ENCODE data around the gene COL4A1.

The COL4A1 gene

DNA sequence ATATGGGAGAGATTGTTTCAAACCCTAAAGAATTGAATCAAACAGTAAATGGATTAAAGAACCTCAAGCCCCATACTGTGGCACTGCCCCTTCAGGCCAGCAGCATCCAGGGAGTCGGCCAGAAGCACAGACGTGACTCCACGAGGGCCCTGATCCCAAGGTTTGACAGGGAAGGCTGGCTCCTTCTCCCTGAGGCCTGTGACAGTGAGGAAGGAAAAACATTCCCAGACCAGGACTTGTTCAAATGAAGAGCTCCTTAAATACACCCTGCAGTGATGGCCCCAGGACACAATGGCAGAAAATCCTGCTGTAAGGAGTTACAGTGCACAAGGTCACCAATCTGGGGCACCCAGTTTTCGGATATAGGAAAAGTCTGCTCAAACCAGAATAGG is 91.0 kb downstream of the COL4A1 start:
- no peak for DNase-seq

DNA sequence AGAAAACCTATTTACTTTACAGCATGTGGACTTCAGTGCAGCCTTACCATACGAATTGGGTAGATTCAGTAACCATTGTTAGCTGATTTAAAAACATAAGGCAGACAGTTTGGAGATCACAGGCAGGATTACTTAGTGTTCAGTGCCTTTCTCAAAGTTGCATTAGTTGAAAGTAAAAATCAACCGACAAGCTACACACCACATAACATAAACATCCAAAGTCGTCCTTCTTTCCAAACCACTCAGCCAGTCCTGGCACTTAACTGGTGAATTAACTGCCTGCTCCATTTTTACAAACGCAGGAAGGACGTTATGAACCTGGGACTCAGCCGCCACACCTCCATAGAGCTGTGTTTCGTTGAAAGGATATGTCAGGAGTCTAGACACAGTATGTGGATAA is 91.4 kb downstream of the COL4A1 start:
- DNase-seq = no peak

DNA sequence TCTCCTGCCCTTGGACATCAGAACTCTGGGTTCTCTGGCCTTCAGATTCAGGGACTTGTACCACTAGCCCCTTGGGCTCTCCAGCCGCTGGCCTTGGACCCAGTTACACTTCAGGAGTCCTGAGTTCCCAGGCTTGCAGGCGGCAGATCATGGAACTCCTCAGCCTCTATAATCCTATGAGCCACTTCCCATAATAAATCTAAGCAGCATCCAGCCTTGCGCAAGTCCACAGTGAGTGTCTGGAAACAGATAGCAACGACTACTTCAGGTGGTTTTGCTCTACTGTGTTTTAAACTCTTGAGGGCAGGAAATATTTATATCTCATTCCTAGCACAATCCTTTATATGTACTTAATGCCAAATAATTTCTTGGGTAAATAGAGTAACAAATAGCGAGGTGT is 92.3 kb downstream of the COL4A1 start:
- no peak for DNase-seq

DNA sequence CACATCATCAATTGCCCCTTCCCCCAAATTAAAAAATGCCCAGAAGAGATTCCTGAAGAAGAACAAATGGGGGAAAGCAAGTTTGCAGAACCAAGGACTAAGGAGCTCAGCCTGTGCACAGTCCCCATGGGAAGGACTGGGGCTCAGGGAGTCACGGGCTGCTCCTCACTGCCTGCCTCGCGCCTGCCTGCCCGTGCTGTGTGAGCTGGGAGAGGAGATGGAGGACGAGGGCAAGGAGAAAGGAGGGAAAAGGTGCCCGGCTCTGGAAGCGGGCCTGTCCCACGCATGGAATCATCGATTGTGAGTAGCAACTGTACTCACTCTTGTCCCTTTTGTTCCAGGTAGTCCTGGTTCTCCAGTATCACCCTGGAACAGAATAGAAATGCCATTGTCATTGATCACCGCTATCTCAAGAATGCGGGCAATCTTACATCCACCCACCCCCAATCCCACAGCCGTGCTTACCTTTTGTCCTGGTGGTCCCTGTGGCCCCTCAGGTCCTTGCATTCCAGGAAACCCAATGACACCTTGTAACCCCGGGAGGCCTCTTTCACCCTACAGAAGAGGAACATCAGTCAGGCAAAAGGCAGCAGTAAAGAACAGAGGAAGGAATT is 93.4 kb downstream of the COL4A1 start:
- DNase-seq = no peak

DNA sequence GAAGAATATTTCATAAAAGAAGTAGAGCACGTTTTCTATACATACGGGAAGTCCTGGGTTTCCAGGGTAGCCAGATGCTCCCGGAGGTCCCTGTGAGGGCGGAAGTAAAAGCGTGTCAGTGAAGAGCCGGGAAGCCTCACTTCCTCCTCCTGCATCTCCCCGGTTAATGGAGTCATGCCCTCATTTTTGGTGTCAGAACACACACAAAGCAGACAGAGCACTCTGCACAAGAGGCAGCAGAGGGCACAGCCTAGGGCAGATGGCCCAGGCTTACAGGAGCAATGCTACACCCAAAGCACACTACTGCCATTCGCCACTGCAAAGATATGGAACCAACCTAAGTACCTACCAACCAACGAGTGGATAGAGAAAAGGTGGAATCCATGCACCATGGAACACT is 94.4 kb downstream of the COL4A1 start:
- no peak for DNase-seq

DNA sequence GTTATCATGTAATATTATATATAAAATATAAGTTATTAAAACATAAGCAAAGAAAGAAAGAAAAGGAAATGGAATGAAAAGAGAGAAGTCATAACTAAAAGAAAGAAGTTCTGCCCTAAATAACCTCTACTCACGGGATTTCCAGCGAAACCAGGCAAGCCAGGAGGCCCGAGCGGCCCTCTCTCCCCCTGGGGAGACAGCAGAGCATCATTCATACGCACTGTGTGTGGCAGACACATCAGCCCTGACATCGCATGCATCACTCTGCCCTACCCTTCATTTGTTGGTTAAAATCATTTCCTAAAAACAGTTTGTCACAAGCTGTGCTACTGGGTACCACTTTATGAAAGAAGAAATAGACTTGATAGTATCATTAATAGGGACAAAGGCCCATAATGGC is 95.2 kb downstream of the COL4A1 start:
- no peak for DNase-seq

DNA sequence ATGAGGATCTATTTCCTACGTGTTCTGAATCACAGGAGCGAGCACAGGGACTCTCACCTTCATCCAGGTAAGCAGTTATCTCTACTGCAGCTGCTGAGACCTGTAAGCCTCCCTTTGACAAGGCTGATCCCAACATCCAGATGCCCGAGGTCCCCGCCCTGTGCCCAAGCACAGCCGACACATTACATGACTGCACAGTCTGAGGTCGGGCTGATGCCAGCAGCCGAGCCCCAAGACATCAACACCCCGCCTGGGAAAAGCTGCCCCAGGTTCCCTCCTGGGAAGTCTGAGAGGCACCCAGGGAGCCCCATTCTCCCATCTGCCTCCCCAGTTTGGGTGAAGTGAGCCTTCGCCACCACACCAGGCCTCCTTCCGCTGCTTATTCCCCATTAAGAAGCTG is 95.9 kb downstream of the COL4A1 start:
- DNase-seq = no peak

DNA sequence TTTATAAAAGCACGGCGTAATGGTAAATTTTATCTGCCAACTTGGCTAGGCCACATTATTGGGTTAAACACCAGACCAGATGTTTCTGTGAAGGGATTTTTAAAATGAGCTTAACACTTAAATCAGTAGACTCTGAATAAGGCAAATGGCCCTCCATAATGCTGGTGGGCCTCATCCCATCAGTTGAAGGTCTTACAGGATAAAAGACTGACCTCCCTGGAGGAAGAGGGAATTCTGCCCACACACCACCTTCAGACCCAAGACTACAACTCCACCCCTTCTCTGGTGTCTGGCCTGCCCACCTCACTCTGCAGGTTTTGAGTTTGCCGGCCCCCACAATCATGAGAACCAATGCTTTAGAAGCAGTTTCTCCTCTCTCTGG is 96.4 kb downstream of the COL4A1 start:
- no peak for DNase-seq

DNA sequence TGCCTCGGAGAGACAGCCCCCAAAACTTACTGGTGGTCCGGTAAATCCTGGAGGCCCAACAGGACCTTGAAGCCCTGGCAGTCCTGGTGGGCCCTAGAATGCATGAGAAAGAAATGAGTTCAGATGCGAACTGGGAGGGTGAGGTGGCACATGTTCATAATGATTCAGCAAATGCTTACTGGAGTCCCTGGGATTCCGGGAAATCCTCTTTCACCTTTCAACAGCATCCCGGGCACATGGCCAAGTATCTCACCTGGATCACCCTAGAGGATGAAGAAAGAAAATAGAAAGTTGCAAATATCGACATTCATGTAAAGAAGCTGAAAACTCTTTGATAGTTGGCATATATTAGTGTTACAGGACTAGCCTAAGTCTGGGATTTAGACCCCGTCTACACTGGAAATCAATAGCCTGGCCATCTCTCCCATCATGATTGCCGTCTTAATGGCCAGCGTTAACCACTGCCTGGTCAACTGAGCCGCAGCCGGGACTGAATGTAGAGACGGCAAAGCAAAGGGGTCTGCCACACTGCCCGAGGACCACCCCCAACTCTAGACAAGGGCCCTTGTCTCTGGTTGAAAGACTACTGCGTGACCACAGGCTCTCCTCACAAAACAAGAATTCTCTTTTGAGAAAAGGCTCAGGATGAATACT is 96.9 kb downstream of the COL4A1 start:
- DNase-seq = no peak

DNA sequence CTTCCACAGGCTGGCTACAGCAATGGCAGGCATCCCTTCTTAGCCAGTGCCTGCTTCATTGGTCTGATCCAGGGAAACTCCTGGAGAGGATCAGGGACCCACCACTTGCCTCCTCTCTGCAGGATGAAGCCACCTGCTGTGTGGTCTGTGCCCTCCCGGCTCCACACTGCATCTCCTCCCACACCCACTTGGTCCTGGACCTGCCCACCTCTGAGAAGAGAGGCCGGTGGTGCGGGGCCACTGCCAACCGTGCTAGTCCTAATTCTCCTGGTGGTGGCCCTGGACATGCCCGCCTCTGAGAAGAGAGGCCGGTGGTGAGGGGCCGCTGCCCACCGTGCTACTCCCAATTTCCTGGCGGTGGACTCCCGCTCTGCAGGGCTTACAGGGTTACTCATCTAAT is 98.8 kb downstream of the COL4A1 start:
- DNase-seq = no peak

DNA sequence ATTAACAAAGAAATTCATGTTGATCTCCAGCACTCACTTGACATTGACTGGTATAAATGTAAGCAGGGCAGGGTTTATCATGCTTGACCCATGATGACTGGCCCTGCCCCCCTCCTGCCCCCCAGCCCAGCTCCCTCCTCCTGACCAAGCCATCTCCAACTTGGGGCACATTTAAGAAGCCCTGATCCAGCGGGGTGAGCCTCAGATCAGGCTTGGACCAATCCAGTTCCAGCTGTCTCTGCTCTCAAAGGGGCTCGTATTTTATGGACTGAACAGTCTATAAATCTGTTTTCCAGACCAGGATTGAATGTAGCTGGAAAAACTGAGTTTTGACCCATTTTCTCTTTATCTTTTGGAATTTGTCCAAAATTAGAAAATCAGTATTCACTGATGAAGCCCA is 100.0 kb downstream of the COL4A1 start:
- DNase-seq = no peak

DNA sequence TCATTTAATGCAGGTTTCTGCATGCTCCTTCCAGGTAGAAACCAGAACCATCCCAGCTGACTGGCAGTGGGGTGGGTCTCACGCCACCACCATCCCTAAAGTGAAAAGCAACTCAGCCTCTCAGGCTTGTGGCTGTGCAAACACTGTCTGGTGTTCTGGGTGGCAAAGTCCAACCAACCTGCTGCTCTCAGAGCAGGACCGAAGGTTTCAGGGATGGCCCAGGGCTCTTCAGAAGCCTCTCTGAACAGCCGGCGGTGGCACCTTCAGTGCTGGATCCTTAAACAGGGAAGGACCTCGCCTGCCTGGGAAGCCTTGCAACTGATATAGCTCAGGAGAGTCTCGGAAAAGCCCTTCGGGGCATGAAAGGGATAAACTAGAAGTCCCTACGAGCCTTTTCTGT is 100.8 kb downstream of the COL4A1 start:
- DNase-seq = no peak

DNA sequence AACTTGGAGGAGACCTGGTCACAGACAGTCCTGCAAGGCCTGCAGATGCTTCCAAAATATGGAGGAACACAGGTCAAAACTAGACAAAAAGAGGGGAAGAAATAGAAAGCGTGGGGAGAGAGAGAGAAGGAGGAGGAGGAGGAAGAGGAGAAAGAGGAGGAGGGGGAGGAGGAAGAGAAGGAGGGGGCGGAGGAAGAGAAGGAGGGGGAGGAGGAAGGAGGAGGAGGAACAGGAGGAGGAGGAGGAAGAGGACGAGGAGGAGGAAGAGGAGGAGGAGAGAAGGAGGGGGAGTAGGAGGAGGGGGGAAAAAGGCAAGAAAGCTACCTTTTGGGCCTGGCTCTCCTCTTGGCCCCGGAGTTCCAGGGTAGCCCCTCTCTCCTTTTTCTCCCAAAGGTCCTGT is 105.8 kb downstream of the COL4A1 start:
- no peak for DNase-seq

DNA sequence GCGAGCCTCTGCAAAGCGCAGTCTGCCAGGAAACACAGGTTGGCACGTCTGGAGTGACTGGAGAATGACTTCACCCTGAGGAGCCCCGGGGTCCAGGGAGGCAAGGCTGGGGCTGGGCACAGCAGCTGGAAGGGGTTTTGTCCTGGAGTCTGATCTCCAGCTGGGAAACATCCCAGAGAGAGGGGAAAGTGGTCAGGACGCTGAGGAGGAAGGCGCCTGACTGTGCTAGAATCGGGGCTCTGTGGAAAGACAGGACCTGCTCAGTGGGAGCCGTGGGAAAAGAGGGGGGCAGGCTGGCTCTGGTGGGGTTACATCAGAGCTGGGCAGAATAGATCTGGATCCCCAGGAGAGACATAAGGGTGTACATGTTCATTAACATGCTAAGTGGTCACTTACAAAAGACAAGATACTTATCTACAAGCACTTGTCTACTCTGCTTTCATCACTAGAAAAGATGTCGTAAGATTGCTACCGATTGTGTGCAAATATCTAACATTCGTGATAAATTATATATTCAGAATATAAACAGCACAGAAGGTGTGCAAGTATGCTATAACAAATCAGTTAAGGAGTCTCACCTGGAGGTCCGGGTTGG is 106.6 kb downstream of the COL4A1 start:
- no peak for DNase-seq

DNA sequence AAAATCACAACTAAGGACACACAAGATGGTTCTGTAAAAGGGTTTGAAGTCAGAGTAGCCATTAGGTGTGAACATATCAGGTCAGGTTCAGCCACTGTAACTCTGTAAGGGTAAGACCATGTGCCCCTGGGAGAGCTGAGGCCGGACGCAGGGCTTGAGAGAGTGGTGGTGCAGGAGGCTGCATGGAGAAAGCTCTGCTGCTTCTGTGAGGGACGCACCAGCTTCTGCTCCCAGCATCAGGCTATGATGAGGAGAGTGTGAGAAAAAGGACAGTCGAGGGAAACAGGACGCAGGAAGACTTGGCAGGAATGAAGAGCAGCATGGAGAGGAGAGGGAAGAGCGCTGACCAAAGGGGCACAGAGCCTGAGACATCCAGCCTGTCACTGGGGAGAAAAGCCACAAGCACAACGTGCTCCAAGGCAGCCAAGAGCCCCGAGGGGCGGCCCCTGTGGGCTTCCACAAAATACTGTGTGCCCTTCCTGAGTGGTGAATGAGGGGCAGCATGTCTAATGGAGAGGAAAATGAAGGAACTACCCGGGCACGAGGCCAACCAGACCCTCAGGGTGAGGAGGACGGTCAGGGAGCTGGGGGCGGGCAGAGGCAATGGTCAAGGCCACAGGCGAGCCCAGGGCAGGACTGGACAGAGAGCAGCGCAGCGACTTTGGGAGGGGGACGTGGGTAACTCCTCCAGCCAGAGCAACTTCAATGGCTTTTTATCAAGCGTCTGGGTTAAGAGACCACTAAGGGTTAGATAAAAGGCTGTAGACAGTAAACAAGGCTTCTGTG is 107.7 kb downstream of the COL4A1 start:
- no peak for DNase-seq

DNA sequence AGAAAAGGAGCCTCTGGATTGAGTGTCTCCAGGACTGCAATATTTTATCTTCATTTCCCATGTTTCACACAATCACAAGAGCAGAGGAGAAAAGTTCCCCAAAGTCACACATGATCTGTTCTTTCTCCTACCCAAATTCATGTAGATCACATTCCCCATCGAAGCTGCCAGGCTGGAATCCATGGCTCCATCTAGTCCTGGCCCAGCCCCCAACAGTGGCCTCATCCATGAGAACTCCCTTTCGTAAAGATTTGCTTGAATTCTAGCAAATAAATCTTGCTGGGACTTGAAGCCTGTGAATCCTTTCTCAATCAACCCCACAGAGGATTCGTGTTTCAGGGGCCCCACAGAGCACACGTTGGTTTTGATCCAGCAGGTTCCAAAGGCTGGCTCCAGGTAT is 109.5 kb downstream of the COL4A1 start:
- no peak for DNase-seq

DNA sequence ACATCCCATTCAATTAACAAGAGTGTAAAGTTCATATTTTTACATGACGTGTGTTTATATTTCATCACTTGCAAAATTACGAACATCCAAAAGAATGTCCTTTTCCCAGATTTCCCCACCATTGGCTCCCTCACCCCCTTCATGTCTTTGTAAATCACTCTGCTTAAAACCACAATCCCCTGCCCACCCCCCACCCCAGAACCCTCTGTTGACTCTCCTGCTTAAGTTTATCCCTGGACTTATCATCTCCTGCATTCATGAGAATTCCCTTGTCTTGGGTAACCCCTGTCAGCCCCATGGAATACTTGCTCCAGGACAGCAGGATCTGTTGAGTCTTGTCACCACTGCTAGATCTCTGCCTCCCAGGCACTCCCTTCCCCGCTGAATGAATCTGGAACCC is 109.9 kb downstream of the COL4A1 start:
- no peak for DNase-seq

DNA sequence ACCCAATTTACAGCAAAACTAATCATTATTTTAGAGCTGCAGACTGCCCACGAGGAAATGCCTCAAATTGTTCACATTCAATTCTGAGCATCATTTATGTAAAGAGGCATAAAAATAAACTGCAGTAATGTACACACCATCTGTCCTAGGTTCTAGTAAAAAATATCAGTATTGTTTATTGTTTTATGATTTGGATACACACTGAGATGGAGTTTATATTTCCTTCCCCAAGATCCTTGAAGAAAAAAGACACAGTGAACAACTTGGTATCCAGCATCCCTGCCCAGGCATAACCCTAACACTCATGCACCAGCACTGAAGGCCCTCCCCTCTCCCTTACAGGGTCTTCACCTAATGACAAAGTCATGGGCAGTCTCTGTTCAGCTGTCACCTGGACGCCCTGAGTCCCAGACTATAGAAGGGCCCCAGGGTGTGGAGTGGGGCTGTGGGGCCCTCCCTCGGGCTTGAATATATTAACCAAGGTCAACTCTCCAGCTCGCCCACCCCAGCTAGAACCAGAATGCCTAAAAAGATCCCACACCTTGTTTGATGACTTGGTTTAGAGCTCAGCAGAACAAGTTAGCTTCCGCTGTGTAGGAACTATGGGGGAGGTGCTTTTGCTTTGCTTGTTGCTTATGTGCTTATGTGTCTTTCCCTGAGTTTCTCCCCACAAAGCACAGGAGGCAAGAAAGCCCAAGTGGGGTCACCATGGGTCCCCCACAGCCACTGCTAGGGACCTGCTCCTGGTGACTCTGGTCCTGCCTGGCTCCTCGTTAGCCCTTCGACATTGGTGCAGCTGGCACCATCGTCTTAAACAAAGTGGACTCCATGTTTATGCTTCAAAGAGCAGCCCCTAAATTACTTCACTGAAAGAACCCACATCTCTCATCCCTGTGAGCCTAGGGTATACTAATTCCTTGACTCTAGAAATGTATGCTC is 111.1 kb downstream of the COL4A1 start:
- DNase-seq = no peak

DNA sequence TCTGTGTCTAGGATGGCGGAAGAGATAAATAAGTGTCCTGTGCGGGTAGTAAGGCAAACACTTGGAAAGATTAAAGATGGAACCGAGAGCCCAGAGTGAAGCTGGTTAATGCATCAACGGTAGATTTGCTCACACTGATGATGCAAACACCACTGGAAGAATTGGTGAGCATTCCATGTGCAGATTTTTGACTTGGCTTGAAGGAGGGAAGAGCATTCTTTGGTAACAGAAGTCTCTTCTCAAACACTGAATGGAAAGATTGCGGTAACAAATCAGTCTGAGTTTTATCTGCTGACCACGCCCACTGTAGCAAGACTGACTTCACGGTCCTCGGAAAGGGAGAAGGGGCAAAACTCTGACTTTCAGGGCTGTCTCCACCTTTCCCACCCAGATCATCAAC is 112.5 kb downstream of the COL4A1 start:
- no peak for DNase-seq

DNA sequence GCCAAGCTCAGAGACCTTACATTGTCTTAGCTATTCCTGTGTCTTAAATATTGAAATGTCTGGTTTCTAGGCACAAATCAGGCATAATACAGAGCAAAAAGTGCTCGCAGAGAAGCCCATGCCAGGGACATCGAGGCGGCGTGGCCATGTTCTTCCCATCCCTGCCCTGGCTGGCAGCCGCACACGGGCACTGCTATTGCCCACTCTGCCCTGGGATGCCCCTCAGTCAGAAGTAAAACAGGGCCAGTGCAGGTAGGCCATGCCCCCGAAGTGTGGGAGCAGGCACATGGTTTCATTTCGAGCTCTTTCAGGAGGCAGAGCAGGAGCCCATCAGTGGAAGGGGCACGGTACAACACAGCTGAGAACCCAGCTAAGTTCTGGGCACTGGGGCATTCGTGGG is 113.5 kb downstream of the COL4A1 start:
- DNase-seq = no peak

DNA sequence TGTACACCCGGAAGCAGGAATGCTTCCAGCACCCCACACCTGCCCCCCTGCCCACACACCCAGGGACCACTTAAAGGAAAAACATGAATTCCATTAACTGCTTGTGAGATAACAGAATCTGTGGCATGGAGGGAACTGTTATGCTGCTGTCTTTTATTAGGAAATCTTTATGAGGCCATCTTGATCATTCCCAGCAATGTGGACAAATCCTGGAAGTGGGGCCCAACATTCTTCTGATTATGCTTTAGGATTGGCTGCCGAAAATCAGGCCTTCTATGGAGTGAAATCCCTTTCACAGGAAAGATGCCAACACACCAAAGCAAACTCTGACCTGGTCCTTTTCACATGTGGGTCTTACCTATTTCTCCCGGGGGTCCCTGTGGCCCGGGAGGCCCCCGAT is 114.5 kb downstream of the COL4A1 start:
- DNase-seq = no peak

DNA sequence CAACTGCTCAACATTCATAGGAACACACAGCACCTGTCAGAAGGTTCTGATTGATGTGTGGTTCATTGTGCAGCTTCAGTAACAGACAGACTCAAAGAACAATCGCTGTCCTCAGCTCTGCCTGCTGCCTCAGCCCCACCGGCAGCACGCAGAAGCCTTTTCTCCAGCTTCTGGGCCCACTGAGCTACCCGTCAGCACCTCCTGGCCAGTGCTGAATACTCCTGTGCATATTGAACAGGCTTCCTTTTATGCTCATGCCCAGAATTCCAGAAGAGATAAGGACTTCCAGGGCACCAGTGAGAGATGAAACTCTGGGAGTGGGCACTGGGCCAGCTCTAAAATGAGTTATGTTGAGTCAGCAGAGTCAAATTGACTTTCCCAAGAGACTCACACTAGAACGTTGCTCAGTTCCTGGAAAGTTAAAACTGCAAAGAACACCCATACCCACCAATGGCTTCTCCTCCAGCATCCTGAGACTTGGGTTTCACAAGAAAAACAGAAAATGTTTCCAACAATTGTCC is 119.3 kb downstream of the COL4A1 start:
- DNase-seq = no peak

Data from activated CD4-positive, CD25-positive, alpha-beta regulatory T cell treated with anti-CD3 and anti-CD28 coated beads, Interleukin-2, amount 50 U/mL, for 72 hours (primary cell).